A549 (cell line): ENCODE data around the gene ACOT7.

Experiments used
- CHD2 ChIP-seq: fragments of 150-350 bp; IDR thresholded peaks from 2 replicates; pipeline ENCODE4 v1.6.1; 2014; ENCODE audit warnings: low read length; ENCODE audit not compliant: partially characterized antibody
- CTCF ChIP-seq: fragments of >200 bp; sonication (Bioruptor Twin); formaldehyde crosslinking; IDR thresholded peaks from 3 replicates; pipeline ENCODE4 v1.5.1; 2016
- ELK1 ChIP-seq: fragments of 150-350 bp; IDR thresholded peaks from 2 replicates; pipeline ENCODE4 v1.6.1; 2014; ENCODE audit warnings: low read depth, mild to moderate bottlenecking, low read length
- HDAC2 ChIP-seq: fragments of 200-600 bp; sonication (generic); IDR thresholded peaks from 2 replicates; pipeline ENCODE4 v1.6.1; 2016
- HMGXB4 ChIP-seq: fragments of 250-450 bp; sonication (Bioruptor Pico); IDR thresholded peaks from 2 replicates; pipeline ENCODE4 v1.5.0; 2021; ENCODE audit warnings: mild to moderate bottlenecking, moderate library complexity, borderline replicate concordance
- KDM5A ChIP-seq: fragments of 200-600 bp; sonication (generic); IDR thresholded peaks from 2 replicates; pipeline ENCODE4 v1.6.1; 2016; ENCODE audit warnings: antibody characterized with exemption, mild to moderate bottlenecking
- MAZ ChIP-seq: fragments of 150-350 bp; IDR thresholded peaks from 2 replicates; pipeline ENCODE4 v1.6.1; 2014; ENCODE audit warnings: antibody characterized with exemption, low read depth, low read length, borderline replicate concordance
- PBX3 ChIP-seq: IDR thresholded peaks from 2 replicates; pipeline ENCODE4 v1.6.1; 2012
- POLR2A ChIP-seq: IDR thresholded peaks from 2 replicates; pipeline ENCODE4 v1.6.1; 2012; ENCODE audit warnings: mild to moderate bottlenecking, low read length
- REST ChIP-seq: fragments of 200-600 bp; sonication (generic); IDR thresholded peaks from 2 replicates; pipeline ENCODE4 v1.6.1; 2016; ENCODE audit warnings: antibody characterized with exemption, mild to moderate bottlenecking, moderate library complexity
- SMC3 ChIP-seq: fragments of >200 bp; sonication (Bioruptor Twin); formaldehyde crosslinking; IDR thresholded peaks from 3 replicates; pipeline ENCODE4 v1.6.1; 2018; ENCODE audit warnings: inconsistent platforms
- USF2 ChIP-seq: fragments of 450-650 bp; IDR thresholded peaks from 2 replicates; pipeline ENCODE4 v1.6.1; 2014; ENCODE audit warnings: antibody characterized with exemption

- TF ChIP-seq CTCF (no peak), REST (no peak), HDAC2 (no peak), PBX3 (no peak), ELK1 (no peak), POLR2A (no peak), SMC3 (no peak), USF2 (no peak), KDM5A (no peak), MAZ (no peak), CHD2 (no peak), HMGXB4 (CRISPR knock-in tag) (no peak)
These were observed 168.8 kb downstream of the ACOT7 start for GRCh38 chr1:6224718-6225117.
